Ectodermal cell (in vitro differentiated cells): ENCODE measurements around the gene TFDP1.

Experiments
- H3K27ac ChIP-seq: 2 replicates; pipeline ENCODE4 v1.7.0; 2013; ENCODE audit warnings: mild to moderate bottlenecking, low read depth, low read length; ENCODE audit not compliant: insufficient read depth, poor library complexity, severe bottlenecking
- H3K27me3 ChIP-seq: 2 replicates; pipeline ENCODE4 v1.7.0; 2013; ENCODE audit warnings: mild to moderate bottlenecking, low read length; ENCODE audit not compliant: insufficient read depth, control insufficient read depth, poor library complexity, severe bottlenecking
- H3K36me3 ChIP-seq: one replicate; pipeline ENCODE4 v1.7.0; 2013; ENCODE audit warnings: low read length; ENCODE audit not compliant: control insufficient read depth, insufficient read depth
- H3K4me1 ChIP-seq: one replicate; pipeline ENCODE4 v1.7.0; 2013; ENCODE audit warnings: low read length; ENCODE audit not compliant: control insufficient read depth, insufficient read depth
- H3K4me3 ChIP-seq: 2 replicates; pipeline ENCODE4 v1.7.0; 2013; ENCODE audit warnings: low read depth, low read length, control low read depth; ENCODE audit not compliant: insufficient read depth
- H3K9me3 ChIP-seq: 2 replicates; pipeline ENCODE4 v1.7.0; 2013; ENCODE audit warnings: mild to moderate bottlenecking, low read length, moderate library complexity; ENCODE audit not compliant: control insufficient read depth
- WGBS, 2 experiments: methylation state at CpG; one replicate each; pipeline ENCODE4 v1.1.7; 2013; ENCODE audit warnings: missing lambda C conversion rate in 2 of 2; 5-methylcytosine and 5-hydroxymethylcytosine counted together

The TFDP1 gene

GRCh38 chr13:113638806-113639205, 54.3 kb downstream of the TFDP1 start:
- no peak overlapping the region for H3K4me3 ChIP-seq
- H3K27ac ChIP-seq: no peak overlapping the region
- H3K27me3 ChIP-seq: no peaks in the 10 kb centered on the region
- no peaks in the 10 kb centered on the region for H3K4me1 ChIP-seq
- H3K9me3 ChIP-seq: no peaks in the 10 kb centered on the region
- WGBS, 2 experiments: 96 to 97% methylated on average over 8 of the region's 8 CpGs
- peaks cover 66% of the 10 kb centered on the region for H3K36me3 ChIP-seq

GRCh38 chr13:113639616-113640262, 55.2 kb downstream of the TFDP1 start:
- Histone ChIP-seq H3K4me3 (no peak overlapping the region), H3K36me3 (peaks cover 57% of the 10 kb centered on the region), H3K27me3 (no peaks in the 10 kb centered on the region), H3K4me1 (no peaks in the 10 kb centered on the region), H3K27ac (no peak overlapping the region), H3K9me3 (peaks cover 2% of the 10 kb centered on the region)
- whole genome bisulfite sequencing, 2 experiments: 96 to 97% methylated on average over 27 of the region's 27 CpGs

GRCh38 chr13:113641426-113641825, 56.9 kb downstream of the TFDP1 start:
- Histone ChIP-seq H3K27ac (no peak overlapping the region), H3K4me1 (no peaks in the 10 kb centered on the region), H3K36me3 (peaks cover 49% of the 10 kb centered on the region), H3K27me3 (no peaks in the 10 kb centered on the region), H3K9me3 (peaks cover 2% of the 10 kb centered on the region), H3K4me3 (no peak overlapping the region)
- WGBS, 2 experiments: 89 to 94% methylated on average over 7 of the region's 7 CpGs

DNA sequence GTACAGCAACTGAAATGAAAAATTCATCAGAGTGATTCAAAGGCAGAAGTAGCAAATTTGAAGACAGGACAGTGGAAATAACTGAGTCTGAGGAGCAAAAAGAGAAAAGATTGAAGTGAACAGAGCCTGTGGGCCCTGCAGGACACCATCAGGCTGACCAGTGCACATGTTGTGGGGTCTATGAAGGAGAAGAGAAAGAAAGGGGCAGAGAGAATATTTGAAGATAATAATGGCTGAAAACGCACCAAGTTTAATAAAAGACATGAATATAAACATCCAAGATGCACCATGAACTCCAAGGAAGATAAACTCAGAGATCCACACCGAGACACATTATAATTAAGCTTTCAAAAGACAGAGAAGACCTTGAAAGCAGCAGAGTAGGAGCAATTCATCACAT, 58.0 kb downstream of the TFDP1 start:
- Histone ChIP-seq H3K4me3 (no peak overlapping the region), H3K27ac (no peak overlapping the region), H3K27me3 (no peaks in the 10 kb centered on the region), H3K4me1 (no peaks in the 10 kb centered on the region), H3K9me3 (peaks cover 2% of the 10 kb centered on the region), H3K36me3 (peaks cover 38% of the 10 kb centered on the region)
- 93 to 96% methylated on average over 2 of the region's 2 CpGs for WGBS, 2 experiments

DNA sequence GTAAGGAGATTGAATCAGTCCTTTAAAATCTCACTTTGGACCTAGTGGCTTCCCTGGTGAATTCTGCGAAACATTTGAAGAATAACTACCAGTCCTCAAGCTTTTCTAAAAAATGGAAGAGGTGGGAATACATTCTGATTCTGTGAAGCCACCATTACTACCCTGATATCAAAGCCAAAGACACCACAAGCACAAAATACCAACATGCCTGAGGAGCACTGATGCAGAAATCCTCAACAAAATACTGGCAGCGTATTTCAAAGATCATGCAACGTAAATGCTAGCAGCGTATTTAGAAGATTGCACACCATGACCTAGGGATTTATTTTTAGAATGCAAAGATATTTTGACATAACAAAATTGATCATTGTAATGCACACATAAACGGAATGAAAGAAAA, 59.0 kb downstream of the TFDP1 start:
- Histone ChIP-seq H3K27me3 (no peaks in the 10 kb centered on the region), H3K4me1 (no peaks in the 10 kb centered on the region), H3K9me3 (peaks cover 2% of the 10 kb centered on the region), H3K36me3 (peaks cover 30% of the 10 kb centered on the region), H3K4me3 (no peak overlapping the region), H3K27ac (no peak overlapping the region)
- 93 to 98% methylated on average over 4 of the region's 5 CpGs for WGBS, 2 experiments

GRCh38 chr13:113644800-113645199, 60.2 kb downstream of the TFDP1 start:
- H3K4me3 ChIP-seq: no peak overlapping the region
- peaks cover 2% of the 10 kb centered on the region for H3K9me3 ChIP-seq
- no peak overlapping the region for H3K27ac ChIP-seq
- H3K27me3 ChIP-seq: no peaks in the 10 kb centered on the region
- no peaks in the 10 kb centered on the region for H3K4me1 ChIP-seq
- WGBS, 2 experiments: 94% methylated on average over 1 of the region's 1 CpG; no CpG with 5 or more reads in 1 of the 2 experiments
- H3K36me3 ChIP-seq: peaks cover 20% of the 10 kb centered on the region

DNA sequence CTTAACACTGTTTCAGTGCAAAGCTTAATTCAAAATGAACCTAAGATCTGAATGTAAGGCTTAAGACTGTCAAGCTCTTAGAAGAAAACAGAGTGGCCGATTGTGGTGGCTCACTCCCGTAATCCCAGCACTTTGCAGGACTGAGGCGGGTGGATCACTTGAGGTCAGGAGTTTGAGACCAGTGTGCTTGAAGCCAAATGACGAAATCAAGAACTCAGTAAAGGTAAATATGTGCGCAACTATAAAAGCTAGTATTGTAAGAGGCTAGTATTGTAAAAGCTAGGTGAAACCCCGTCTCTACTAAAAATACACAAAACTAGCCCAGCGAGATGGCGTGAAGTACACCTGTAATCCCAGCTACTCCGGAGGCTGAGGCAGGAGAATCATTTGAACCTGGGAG, 60.8 kb downstream of the TFDP1 start:
- WGBS, 2 experiments: 91 to 94% methylated on average over 9 of the region's 9 CpGs
- H3K4me3 ChIP-seq: no peak overlapping the region

DNA sequence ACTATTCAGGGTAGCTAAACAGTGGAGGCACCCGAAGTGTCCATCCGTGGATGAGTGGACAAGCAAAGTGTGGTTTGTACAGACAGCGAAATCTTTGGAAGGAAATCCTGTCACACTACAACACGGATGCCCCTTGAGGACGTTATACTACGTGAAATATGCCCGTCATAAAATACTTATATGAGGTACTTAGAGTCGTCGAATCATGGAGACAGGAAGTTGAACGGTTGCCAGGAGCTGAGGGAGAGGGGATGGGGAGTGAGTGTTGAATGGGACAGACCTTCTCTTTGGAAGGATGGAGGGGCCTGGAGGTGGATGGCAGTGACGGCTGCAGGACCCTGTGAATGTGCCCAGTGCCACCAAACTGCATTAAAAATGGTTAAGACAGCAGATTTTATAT, 61.8 kb downstream of the TFDP1 start:
- no peaks in the 10 kb centered on the region for H3K4me1 ChIP-seq
- peaks cover 2% of the 10 kb centered on the region for H3K9me3 ChIP-seq
- no peak overlapping the region for H3K27ac ChIP-seq
- 91 to 93% methylated on average over 11 of the region's 11 CpGs for WGBS, 2 experiments
- H3K27me3 ChIP-seq: no peaks in the 10 kb centered on the region
- no peak overlapping the region for H3K4me3 ChIP-seq
- peaks cover 11% of the 10 kb centered on the region for H3K36me3 ChIP-seq

More for the DNA sequence above, 60.8 kb downstream of the TFDP1 start:
- Histone ChIP-seq H3K4me1 (no peaks in the 10 kb centered on the region), H3K27ac (no peak overlapping the region), H3K27me3 (no peaks in the 10 kb centered on the region), H3K9me3 (peaks cover 2% of the 10 kb centered on the region), H3K36me3 (peaks cover 16% of the 10 kb centered on the region)

GRCh38 chr13:113646921-113647340, 62.4 kb downstream of the TFDP1 start:
- H3K27ac ChIP-seq: no peak overlapping the region
- WGBS, 2 experiments: 95 to 97% methylated on average over 10 of the region's 10 CpGs
- peaks cover 2% of the 10 kb centered on the region for H3K9me3 ChIP-seq
- no peak overlapping the region for H3K4me3 ChIP-seq
- H3K36me3 ChIP-seq: peaks cover 5% of the 10 kb centered on the region
- no peaks in the 10 kb centered on the region for H3K27me3 ChIP-seq
- H3K4me1 ChIP-seq: no peaks in the 10 kb centered on the region

DNA sequence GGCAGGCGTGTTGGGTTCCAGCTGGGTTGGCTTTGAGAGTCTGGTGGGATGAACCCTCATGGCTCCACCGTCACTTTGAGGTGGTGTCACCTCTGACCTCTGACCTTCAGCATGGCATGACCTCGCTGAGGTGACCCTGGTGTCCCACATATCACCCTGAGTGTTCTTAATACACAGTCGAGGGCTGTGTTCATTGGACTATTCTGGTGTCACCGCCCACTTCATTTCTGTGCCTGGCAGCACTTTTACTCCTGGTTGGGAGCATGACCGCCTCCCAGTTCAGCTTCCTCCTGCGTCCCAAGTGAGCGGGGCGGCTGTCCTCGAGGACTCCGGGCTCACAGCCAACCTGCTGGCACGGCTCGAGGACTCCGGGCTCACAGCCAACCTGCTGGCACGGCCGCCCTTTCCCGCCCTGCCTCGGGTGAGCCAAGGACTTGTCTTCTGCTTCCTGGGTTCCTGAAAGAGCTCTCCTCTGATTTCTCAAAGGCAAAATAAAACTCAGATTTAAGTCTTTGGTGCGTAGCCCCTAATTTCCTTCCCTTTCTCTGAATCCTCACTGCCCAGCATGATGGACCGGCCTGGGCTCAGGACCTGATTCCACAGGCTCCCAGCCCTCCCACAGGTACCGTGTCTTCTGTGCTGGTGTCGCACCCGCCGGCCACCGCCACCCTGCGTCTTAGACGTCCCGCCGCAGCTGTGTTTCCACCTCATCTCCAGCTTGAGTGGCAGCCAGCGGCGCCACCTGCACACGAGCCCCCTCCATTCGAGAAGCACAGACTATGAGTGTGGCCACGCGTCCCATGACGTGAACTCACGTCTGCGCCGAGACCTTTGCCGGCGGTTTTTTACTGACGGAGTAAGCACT, 63.0 kb downstream of the TFDP1 start:
- Histone ChIP-seq H3K27ac (no peak overlapping the region), H3K9me3 (peaks cover 2% of the 10 kb centered on the region), H3K4me1 (no peaks in the 10 kb centered on the region), H3K27me3 (no peaks in the 10 kb centered on the region), H3K4me3 (no peak overlapping the region), H3K36me3 (no peaks in the 10 kb centered on the region)
- 93% methylated on average over 42 of the region's 42 CpGs for WGBS, 2 experiments
